ENCODE data around the gene FASTKD1.
"Not testable (repeated sequence)": the region's sequence is repeated elsewhere in the genome, so short reads cannot be mapped to it uniquely, and the experiment has no call there.

Gene FASTKD1

DNA sequence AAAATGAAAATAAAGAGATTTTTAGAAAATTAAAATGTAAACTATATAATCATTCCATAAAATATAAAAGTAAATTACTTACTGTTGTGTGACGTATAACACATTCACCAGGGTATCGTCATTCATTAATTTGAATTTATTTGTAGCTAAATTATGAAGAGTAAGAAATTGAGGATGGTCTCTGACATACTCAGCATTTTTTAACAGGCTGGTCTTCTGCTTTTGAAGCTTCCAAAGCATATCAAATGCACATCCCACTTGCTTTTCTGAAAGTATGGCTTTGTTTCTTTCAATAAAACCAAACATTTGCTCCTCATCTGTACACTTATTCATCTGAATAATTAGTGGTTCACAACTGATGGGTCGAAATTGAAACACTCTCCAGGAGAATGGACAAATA lies 2.1 kb downstream of the FASTKD1 start:
- in situ Hi-C loops (cut with HindIII; ENCODE audit: low sequenced_read_pairs), result no loop called here

DNA sequence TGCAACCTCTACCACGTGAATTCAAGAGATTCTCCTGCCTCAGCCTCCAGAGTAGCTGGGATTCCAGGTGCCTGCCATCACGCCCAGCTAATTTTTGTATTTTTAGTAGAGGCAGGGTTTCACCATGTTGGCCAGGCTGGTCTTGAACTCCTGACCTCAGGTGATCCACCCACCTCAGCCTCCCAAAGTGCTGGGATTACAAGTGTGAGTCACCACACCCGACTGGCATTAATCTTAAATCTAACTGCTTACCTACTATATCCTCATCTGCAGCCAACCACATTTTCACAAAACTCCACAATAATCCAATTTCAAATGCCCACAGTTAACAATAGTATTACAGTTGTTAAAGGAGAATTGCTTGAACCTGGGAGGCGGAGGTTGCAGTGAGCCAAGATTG lies 2.9 kb downstream of the FASTKD1 start:
- in situ Hi-C loops (cut with HindIII; ENCODE audit: low sequenced_read_pairs), result not testable (repeated sequence)

DNA sequence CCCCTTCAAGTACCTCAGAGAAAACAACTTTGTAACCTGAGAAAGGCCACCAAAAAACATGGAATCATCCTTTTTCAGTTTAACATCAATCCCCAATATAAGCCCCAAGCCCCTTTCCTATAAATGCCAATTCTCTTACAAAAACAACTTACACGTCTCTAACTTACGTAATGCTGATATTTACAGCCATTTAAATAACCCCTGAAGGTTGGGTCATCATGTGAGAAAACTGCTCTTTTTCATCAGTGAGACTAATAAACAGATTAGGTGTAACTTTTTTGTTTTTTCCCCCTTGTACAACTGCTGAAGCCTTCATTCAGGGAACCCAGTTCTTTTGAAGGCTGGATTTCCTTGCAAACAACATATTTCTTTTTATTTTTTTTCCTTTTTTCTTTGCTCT lies 3.7 kb downstream of the FASTKD1 start:
- in situ Hi-C loops (cut with HindIII; ENCODE audit: low sequenced_read_pairs), result no loop called here

DNA sequence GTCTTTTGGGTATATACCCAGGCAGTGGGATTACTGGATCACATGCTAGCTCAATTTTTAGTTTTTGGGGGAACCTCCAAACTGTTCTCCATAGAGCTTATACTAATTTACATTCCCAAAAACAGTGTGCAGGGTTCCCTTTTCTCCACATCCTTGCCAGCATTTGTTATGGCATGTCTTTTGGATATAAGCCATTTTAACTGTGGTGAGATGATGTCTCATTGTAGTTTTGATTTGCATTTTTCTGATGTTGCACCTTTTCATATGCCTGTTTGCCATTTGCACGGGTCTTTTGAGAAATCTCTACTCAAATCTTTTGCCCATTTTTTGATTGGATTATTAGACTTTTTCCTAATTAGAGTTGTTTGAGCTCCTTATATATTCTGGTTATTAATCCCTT lies 8.0 kb downstream of the FASTKD1 start:
- in situ Hi-C loops (cut with HindIII; ENCODE audit: low sequenced_read_pairs), result no loop called here

DNA sequence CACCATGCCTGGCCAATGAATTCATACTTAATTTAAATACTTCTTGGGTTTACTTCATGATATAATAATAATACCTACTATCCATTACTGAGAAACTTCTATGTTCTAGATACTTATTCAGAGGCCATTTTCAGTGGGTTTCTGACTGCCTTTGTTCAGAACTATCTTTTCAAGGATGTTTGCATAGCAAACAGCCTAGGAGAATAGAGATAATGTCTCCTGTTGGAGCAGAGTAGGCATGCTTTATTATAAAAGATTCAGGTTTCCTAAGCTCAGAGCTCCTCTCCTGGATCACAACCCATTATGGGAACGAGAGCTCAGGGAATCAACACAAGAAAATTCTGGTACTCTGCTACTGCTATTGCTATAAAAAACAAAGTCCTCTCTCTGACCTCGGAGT lies 11.1 kb downstream of the FASTKD1 start:
- in situ Hi-C loops (cut with HindIII; ENCODE audit: low sequenced_read_pairs), result no loop called here

DNA sequence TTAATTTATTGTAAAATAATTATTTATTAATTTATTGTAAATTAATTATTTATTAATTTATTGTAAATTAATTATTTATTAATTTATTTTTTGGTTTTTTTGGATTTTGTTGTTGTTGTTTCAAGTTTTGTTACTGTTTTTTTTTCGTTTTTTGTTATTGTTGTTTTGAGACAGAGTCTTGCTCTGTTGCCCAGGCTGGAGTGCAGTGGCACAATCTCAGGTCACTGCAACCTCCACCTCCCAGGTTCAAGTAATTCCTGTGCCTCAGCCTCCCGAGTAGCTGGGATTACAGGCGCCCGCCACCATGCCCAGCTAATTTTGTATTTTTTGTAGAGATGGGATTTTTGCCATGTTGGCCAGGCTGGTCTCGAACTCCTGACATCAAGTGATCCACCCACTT lies 11.6 kb downstream of the FASTKD1 start:
- in situ Hi-C loops (cut with HindIII; ENCODE audit: low sequenced_read_pairs), result not testable (repeated sequence)

DNA sequence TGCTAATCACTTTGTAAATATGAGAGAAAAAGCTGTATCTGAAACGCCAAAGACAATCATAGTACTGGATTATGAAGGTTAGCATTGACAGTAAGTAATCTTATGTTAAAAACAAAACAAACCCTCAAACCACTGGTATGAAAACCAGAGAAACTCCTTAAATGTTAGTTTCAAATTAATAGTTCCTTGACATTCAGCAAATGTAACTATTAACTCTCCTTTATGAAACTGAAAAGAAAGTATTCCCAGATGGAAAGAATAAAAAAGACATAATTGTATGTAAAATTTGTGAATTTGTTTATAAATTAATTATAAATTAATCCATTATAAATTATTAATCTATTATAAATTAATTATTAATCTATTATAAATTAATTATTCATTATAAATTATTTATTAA lies 12.3 kb downstream of the FASTKD1 start:
- in situ Hi-C loops (cut with HindIII; ENCODE audit: low sequenced_read_pairs), result no loop called here

DNA sequence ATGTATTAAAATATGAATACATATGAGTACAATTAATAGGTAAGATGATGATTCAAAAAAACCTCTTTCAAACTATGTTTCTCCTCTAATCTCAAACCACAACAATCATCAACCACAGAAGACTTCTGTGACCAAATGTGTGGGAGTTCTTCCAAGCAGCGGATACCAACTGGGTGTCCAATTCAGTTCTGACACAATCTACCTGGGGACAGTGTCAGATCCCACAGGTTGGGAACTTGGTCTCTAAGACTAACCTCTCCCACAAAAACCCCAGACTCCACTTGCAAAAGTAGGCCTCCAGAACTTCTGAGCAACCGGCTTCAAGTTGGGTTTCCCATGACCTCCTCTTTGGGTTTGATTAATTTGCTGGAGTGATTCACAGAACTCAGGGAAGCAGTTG lies 26.9 kb downstream of the FASTKD1 start:
- in situ Hi-C loops (cut with HindIII; ENCODE audit: low sequenced_read_pairs), result no loop called here

DNA sequence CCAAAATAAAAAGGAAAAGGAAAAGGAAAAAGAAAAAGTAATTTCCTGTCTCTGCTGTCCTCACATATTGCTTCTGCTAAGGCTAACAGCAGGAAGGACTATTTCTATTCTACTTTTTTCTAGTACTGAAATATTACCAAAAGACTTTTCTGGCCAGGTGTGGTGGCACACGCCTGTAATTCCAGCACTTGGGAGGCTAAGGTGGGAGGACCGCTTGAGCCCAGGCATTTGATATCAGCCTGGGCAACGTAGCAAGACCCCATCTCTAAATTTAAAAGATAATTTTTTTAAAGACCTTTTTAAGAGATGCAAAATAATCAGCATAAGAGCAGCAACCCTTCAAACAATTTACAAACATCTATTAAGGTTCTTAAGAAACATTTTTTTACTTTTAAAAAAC lies 31.2 kb downstream of the FASTKD1 start:
- in situ Hi-C loops (cut with HindIII; ENCODE audit: low sequenced_read_pairs), result no loop called here

DNA sequence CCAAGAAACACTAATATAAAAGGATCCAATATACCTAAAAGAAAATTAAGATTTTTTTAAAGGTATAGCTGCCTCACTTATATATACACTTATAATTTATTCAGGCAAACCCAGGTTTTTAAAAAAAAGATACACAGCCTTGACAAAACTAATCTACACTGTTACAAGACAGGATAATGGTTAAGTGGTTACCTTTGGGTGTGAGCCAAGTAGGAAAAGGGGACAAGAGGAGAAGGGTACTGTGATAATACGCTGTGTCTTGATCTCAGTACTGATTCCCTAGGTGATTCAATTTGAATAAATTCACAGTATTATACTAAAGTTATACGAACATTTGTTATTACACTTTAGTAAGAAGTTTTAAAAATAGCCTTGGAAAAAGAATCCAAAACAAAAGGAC lies 33.5 kb downstream of the FASTKD1 start:
- in situ Hi-C loops (cut with HindIII; ENCODE audit: low sequenced_read_pairs), result no loop called here

DNA sequence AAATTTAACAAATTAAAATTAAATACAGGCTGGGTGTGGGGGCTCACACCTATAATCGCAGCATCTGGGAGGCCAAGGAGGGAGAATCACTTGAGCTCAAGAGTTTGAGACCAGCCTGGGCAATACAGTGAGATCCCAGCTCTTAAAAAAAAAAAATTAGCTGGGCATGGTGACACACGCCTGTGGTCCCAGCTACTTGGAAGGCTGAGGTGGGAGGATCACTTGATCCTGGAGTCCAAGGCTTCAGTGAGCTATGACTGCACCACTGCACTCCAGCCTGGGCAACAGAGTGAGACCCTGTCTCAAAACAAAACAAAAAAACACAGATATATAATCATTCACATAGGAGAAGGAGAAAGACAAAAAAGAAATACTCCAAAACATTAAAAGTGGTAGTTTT lies 34.2 kb downstream of the FASTKD1 start:
- in situ Hi-C loops (cut with HindIII; ENCODE audit: low sequenced_read_pairs), result not testable (repeated sequence)

DNA sequence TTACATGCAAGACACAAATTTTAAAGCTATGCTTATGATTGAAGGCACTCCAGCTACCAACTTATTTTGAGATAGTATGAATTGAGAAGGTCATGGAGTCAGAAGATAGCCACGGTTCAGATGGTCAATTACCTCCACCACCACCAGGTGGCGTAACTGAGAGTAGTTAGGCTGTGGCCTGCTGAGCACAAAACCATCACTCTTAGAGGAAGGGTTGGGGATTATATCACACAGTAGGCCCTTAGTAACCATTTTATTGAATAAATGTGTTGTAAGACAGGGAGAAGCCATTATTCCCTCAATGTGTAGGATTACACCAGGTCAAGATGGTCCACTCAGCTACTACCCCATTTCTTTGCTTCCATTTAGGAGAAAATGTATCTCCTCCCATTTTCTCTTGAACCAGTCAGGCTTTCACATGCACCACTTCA lies 45.4 kb downstream of the FASTKD1 start:
- in situ Hi-C loops (cut with HindIII; ENCODE audit: low sequenced_read_pairs), result no loop called here

DNA sequence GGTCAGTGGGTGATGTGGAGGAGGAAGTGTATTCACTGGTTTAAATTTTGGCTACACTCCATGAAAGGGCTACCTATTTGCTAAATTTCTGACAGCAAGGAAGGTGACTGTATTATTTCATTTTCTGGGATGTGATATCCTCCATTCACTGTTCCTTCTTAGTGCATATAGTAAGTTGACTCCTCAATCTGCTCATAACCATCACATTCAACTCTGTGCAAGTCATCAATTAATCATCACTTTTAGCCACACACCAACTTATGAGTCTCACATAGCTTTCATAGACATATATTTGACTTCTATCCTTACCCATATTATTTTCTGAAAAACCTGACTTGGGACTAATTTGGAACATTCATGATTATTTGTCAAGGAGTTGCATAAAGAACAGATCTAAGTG lies 47.2 kb downstream of the FASTKD1 start:
- in situ Hi-C loops (cut with HindIII; ENCODE audit: low sequenced_read_pairs), result no loop called here

DNA sequence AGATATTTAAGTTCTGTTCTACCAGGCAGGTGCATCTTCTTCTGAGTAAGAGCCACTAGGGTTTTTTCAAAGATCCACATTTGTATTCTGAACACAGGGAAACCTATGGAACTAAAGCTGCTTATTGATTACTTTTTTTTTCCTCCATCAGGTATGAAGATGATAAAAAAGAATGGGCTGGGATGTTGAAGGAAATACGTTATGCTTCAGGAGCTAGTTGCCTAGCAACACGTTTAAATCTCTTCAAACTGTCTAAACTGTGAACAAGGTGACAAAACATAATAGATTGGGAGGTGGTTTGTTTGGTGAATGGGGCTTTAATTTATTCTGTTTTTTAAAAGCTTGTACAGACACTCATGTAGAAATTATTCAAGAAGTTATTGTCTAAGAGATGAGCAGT lies 48.2 kb downstream of the FASTKD1 start:
- in situ Hi-C loops (cut with HindIII; ENCODE audit: low sequenced_read_pairs), result no loop called here

DNA sequence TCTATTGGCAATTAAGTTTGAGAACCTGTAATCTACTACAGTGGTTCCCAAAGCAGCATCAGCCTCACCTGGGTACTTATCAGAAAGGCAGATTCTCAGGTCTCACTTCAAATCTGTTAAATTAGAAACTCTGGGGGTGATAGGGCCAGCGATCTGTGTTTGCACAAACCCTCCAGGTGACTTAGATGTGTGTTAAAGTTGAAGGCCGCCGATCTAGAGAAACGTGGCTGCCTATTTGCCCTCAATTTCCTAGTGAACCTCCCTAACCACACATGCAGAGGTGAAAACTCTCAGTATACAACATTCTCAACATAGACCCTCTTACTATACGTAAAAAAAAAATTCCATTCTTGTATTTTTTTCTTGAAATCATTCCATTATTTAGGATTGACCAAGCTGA lies 50.0 kb downstream of the FASTKD1 start:
- in situ Hi-C loops (cut with HindIII; ENCODE audit: low sequenced_read_pairs), result no loop called here

DNA sequence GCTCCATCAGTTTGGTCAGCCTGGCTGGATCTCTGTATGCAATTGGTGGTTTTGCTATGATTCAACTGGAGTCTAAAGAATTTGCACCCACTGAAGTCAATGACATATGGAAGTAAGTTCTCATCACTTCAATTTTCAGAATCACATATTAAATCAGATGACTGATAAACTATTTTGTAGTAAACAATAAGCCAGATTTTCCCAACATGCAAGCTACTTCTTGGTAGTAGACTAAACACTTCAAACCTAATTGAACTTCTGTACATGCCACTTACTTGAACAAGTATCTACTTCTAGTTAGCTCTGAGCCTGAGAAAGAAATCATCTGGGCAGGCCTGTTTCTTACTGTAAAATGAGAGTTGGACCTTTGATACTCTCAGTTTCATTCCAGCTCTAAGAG lies 52.8 kb downstream of the FASTKD1 start:
- in situ Hi-C loops (cut with HindIII; ENCODE audit: low sequenced_read_pairs), result no loop called here

DNA sequence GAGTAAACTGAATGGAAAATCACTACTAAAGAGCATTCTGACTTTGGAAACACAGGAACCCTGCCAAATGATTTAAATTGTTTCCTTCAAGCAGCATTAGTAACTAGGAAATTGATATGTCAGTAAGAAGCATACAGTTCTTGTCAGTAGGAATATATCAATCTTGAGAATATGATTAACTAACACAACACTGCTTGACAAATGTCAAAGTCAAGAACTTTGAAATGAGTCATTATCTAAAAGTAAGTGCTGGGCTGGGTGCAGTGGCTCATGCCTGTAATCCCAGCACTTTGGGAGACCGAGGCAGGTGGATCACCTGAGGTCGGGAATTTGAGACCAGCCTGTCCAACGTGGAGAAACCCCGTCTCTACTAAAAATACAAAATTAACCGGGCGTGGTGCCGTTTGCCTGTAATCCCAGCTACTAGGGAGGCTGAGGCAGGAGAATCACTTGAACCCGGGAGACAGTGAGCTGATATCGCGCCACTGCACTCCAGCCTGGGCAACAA lies 57.1 kb downstream of the FASTKD1 start:
- in situ Hi-C loops (cut with HindIII; ENCODE audit: low sequenced_read_pairs), result not testable (repeated sequence)

DNA sequence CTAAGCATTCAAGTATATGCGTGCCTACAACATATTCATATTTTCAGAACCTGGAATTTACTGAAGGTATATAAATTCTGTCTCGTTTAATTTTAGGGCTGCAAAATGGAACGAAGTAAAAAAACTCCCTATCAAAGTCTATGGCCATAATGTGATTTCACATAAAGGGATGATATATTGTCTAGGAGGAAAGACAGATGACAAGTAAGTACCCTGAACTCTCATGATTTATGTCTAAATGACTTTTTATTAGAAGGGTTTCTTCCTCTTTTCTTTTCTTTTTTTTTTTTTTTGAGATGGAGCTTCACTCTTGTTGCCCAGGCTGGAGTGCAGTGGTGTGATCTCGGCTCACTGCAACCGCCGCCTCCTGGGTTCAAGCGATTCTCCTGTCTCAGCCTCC lies 58.9 kb downstream of the FASTKD1 start:
- in situ Hi-C loops (cut with HindIII; ENCODE audit: low sequenced_read_pairs), result not testable (repeated sequence)

DNA sequence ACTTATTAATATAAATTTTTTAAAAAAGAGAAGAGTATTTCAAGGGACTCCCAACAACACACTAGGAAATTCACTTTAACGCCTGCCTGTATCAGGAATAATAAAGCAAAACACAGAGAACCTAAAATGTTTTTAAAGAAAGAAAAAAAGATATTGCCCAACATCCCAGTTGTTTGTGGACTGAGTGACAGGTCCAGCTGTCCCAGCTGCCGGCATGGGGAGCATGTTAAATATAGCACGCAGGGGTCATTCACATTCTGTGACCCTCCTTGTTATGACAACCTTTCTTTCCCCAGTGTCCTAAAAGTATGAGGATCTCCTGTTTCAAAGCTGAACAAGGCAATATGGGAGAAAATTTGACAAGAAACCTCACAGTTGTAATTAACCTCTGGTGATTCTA lies 59.7 kb downstream of the FASTKD1 start:
- in situ Hi-C loops (cut with HindIII; ENCODE audit: low sequenced_read_pairs), result no loop called here

DNA sequence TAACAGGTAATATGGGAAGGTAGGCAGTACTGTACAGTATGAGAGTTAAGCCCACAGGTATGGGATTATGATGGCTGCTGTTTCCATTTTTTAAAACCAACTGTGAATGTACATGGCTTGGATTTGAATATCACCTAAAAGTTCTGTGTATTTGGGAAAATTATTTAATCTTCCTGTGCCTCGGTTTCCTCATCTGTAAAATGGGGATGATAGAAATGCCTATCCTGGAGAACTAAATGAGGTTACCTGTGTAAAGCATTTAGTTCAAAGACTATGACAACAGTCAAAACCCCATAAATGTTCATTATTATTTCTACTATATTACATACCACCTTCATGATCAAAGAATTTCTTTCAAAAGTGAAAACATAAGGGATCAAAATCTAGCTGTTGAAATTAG lies 60.6 kb downstream of the FASTKD1 start:
- in situ Hi-C loops (cut with HindIII; ENCODE audit: low sequenced_read_pairs), result no loop called here

DNA sequence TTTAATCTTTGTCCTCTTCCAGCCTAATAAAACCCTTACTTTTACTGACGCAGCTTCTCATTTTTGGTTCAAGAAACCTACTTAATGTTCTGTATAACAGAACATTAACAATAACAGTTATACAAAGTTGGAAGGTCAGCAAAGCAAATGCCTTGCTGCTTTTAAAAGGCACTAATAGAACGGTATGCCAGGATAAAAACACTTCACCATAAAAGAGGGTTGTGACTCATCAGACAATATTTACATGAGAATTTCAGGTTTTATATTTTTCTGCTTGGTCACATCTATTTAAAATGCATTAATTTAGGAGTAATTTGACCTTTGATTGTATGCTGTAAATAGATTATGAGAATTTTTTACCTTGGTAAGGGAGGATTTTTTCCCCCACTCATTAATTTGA lies 61.1 kb downstream of the FASTKD1 start:
- in situ Hi-C loops (cut with HindIII; ENCODE audit: low sequenced_read_pairs), result no loop called here

DNA sequence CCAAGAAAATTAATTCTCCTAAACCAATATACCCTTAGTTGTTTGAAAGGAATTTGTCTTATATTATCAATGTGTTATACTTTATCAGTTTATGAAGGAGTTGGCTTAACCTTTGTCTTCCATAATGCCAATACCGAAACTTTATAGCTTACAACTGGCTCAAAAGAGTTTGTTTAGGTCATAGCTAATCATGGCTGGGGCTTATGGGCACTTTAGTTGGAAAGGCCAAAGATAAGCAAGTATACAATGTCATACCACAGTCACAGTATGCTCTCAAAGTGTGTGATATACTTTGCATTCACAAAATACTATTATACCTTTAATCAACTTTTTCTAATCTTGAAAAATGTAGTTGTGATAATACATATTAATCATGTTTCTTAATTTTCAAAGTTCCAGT lies 61.8 kb downstream of the FASTKD1 start:
- in situ Hi-C loops (cut with HindIII; ENCODE audit: low sequenced_read_pairs), result no loop called here

DNA sequence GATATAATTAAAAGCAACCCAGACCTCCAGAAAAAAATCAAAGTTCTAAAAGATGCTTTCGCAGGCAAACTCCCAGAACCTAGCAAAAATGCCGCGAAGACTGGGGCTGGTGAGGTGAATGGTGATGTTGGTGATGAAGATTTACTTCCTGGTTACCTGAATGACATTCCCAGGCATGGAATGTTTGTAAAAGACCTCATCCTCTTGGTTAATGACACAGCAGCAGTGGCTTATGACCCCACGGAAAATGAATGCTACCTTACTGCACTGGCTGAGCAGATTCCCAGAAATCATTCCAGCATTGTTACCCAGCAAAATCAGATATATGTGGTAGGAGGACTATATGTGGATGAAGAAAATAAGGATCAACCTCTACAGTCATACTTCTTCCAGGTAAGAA lies 63.2 kb downstream of the FASTKD1 start:
- in situ Hi-C loops (cut with HindIII; ENCODE audit: low sequenced_read_pairs), result no loop called here

DNA sequence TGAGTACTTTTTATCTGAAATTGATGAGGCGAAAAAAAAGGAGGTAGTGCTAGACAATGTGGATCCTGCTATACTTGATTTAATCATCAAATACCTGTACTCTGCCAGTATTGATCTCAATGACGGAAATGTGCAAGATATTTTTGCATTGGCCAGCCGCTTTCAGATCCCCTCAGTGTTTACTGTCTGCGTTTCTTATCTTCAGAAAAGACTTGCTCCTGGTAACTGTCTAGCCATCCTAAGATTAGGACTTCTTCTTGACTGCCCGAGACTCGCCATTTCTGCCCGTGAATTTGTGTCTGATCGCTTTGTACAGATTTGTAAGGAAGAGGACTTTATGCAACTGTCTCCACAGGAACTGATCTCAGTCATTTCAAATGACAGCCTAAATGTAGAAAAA lies 63.7 kb downstream of the FASTKD1 start:
- in situ Hi-C loops (cut with HindIII; ENCODE audit: low sequenced_read_pairs), result no loop called here
